Measurements from ENCODE around the gene ROR1.

DNA sequence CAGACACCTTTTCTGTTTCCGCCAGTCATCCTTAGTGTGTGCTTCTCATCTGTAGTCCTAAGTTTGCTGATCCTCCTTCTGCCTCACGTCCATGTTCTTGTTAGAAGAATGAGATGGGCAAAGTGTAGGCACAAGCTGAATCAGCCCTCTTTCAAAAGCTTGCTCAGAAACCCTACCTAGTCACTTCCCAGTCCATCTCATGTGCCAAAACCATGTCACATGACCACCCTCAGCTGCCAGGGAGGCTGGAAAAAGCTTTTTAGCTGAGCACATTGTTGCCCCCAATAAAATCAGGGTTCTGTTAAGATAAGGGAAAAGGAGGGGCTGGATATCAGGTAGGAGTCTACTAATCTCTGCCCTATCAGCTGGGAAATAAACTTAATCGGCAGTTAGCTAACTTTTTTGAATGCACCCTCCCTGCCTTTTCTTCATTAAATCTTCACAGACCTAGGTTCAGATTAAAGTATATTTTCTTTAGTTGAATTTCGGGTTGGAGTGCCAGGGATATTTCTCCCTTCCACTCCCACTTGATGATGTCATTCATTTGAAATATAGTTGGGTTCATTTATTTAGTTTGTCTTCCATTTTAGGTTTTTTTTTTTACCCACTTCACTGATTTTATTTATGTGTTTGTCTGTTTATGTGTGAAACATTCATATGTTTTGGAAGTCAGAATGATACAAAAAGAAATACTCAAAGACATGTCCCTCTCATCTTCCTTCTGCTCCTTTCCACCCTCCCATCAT, 129.2 kb downstream of the ROR1 start:
- TF ChIP-seq ZNF660 (tag by site-specific recombination; IDR thresholded peaks at IDR 0.05), result 0 out of 2 replicates have a peak, but pooled peaks have one; percentile 38
- no peak for TF ChIP-seq ZNF76 (tag by site-specific recombination; IDR thresholded peaks at IDR 0.05; ENCODE audit: borderline replicate concordance, low read depth)
- TF ChIP-seq, protein P1, sequence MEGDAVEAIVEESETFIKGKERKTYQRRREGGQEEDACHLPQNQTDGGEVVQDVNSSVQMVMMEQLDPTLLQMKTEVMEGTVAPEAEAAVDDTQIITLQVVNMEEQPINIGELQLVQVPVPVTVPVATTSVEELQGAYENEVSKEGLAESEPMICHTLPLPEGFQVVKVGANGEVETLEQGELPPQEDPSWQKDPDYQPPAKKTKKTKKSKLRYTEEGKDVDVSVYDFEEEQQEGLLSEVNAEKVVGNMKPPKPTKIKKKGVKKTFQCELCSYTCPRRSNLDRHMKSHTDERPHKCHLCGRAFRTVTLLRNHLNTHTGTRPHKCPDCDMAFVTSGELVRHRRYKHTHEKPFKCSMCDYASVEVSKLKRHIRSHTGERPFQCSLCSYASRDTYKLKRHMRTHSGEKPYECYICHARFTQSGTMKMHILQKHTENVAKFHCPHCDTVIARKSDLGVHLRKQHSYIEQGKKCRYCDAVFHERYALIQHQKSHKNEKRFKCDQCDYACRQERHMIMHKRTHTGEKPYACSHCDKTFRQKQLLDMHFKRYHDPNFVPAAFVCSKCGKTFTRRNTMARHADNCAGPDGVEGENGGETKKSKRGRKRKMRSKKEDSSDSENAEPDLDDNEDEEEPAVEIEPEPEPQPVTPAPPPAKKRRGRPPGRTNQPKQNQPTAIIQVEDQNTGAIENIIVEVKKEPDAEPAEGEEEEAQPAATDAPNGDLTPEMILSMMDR (tag by site-specific recombination; IDR thresholded peaks at IDR 0.05), result no peak
- TF ChIP-seq, protein P2, sequence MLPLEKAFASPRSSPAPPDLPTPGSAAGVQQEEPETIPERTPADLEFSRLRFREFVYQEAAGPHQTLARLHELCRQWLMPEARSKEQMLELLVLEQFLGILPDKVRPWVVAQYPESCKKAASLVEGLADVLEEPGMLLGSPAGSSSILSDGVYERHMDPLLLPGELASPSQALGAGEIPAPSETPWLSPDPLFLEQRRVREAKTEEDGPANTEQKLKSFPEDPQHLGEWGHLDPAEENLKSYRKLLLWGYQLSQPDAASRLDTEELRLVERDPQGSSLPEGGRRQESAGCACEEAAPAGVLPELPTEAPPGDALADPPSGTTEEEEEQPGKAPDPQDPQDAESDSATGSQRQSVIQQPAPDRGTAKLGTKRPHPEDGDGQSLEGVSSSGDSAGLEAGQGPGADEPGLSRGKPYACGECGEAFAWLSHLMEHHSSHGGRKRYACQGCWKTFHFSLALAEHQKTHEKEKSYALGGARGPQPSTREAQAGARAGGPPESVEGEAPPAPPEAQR (tag by site-specific recombination; IDR thresholded peaks at IDR 0.05), result no peak
- no peak for TF ChIP-seq TCF7L2 (IDR thresholded peaks at IDR 0.05; ENCODE audit: borderline replicate concordance, low read depth, low read length)
- TF ChIP-seq GLIS1 (tag by site-specific recombination; IDR thresholded peaks at IDR 0.05), result no peak
- TF ChIP-seq, protein P3, sequence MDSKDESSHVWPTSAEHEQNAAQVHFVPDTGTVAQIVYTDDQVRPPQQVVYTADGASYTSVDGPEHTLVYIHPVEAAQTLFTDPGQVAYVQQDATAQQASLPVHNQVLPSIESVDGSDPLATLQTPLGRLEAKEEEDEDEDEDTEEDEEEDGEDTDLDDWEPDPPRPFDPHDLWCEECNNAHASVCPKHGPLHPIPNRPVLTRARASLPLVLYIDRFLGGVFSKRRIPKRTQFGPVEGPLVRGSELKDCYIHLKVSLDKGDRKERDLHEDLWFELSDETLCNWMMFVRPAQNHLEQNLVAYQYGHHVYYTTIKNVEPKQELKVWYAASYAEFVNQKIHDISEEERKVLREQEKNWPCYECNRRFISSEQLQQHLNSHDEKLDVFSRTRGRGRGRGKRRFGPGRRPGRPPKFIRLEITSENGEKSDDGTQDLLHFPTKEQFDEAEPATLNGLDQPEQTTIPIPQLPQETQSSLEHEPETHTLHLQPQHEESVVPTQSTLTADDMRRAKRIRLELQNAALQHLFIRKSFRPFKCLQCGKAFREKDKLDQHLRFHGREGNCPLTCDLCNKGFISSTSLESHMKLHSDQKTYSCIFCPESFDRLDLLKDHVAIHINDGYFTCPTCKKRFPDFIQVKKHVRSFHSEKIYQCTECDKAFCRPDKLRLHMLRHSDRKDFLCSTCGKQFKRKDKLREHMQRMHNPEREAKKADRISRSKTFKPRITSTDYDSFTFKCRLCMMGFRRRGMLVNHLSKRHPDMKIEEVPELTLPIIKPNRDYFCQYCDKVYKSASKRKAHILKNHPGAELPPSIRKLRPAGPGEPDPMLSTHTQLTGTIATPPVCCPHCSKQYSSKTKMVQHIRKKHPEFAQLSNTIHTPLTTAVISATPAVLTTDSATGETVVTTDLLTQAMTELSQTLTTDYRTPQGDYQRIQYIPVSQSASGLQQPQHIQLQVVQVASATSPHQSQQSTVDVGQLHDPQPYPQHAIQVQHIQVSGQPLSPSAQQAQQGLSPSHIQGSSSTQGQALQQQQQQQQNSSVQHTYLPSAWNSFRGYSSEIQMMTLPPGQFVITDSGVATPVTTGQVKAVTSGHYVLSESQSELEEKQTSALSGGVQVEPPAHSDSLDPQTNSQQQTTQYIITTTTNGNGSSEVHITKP (tag by site-specific recombination; IDR thresholded peaks at IDR 0.05), result peak; percentile 35; the same call in 1 of the 2 replicates
- no peak for TF ChIP-seq WT1 (tag by site-specific recombination; IDR thresholded peaks at IDR 0.05)
- TF ChIP-seq KLF1 (tag by site-specific recombination; IDR thresholded peaks at IDR 0.05), result no peak
- TF ChIP-seq SETDB1 (IDR thresholded peaks at IDR 0.05; ENCODE audit: insufficient read length, low read length), result no peak
- TF ChIP-seq, protein P4, sequence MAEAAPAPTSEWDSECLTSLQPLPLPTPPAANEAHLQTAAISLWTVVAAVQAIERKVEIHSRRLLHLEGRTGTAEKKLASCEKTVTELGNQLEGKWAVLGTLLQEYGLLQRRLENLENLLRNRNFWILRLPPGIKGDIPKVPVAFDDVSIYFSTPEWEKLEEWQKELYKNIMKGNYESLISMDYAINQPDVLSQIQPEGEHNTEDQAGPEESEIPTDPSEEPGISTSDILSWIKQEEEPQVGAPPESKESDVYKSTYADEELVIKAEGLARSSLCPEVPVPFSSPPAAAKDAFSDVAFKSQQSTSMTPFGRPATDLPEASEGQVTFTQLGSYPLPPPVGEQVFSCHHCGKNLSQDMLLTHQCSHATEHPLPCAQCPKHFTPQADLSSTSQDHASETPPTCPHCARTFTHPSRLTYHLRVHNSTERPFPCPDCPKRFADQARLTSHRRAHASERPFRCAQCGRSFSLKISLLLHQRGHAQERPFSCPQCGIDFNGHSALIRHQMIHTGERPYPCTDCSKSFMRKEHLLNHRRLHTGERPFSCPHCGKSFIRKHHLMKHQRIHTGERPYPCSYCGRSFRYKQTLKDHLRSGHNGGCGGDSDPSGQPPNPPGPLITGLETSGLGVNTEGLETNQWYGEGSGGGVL (tag by site-specific recombination; IDR thresholded peaks at IDR 0.05), result no peak
- TF ChIP-seq KLF8 (tag by site-specific recombination; IDR thresholded peaks at IDR 0.05), result no peak

Data from HEK293 (cell line).